B cell (primary cell): ENCODE results near the gene ALPL.

Experiments
- CTCF ChIP-seq: fragments of 200-600 bp; IDR thresholded peaks from one replicate; pipeline ENCODE4 v1.8.0; 2022; ENCODE audit warnings: antibody characterized with exemption, mild to moderate bottlenecking
- EZH2 ChIP-seq: IDR thresholded peaks from 2 replicates; pipeline ENCODE4 v1.6.1; 2012; ENCODE audit warnings: borderline replicate concordance, low read depth, mild to moderate bottlenecking, moderate library complexity, low read length; ENCODE audit not compliant: insufficient read depth, poor library complexity, severe bottlenecking

DNA sequence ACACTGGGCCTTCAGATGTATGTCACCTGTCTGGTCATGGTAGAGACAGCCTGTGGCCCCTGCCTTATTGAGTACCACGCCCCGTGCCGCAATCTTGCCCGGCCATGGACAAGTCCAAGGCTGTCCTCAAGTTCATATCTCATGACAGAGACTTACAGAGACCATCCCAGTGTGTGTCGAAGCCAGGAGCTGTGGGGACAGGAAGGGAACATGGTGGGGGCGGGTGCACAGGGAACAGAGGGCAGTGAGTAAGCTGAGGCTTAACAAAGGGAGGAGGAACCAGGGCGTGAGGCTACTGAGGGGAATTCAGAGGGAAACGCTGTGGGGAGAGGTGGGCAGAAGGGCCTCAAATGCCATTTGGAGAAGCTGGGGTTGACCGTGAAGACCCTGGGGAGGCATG, 75.8 kb downstream of the ALPL start:
- no peak for TF ChIP-seq CTCF
- no peak for TF ChIP-seq EZH2
